ENCODE data around the gene GPANK1.

- no peak for TF ChIP-seq SUZ12 (IDR thresholded peaks at IDR 0.05; ENCODE audit: extremely low read depth, insufficient read depth, insufficient read length)
- no peak for TF ChIP-seq YY1 (IDR thresholded peaks at IDR 0.05; ENCODE audit: insufficient read depth, insufficient read length)
- TF ChIP-seq ZNF274 (IDR thresholded peaks at IDR 0.05; ENCODE audit: low read depth, low read length) = no peak
Measured at GRCh38 chr6:31681135-31681671, 16.4 kb upstream of the GPANK1 start.
